Activated CD4-positive, alpha-beta T cell treated with anti-CD3 and anti-CD28 coated beads for 36 hours (primary cell): Measurements from ENCODE around the gene RIMBP2. TPM values are rescaled to one million over a fixed set of nuclear protein-coding genes. Genes with fewer than 3 reads are reported as not detected.
"Not testable (repeated sequence)": the region's sequence is repeated elsewhere in the genome, so short reads cannot be mapped to it uniquely, and the experiment has no call there.

Source experiments
- ATAC-seq: fragments of 200-7000 bp; cut with Tn5 transposase; one replicate; pipeline ENCODE4 v1.10.0; 2021; ENCODE audit warnings: mild to moderate bottlenecking, moderate library complexity
- CTCF ChIA-PET: fragments of 350-600 bp; sonication (Branson Sonifier 250); formaldehyde crosslinking; loops from one replicate; lab custom pipeline; 2021; ENCODE audit warnings: antibody characterized with exemption; lab: Charles Lee
- POLR2A ChIA-PET: fragments of 350-600 bp; sonication (Branson Sonifier 250); formaldehyde crosslinking; loops from one replicate; lab custom pipeline; 2021; ENCODE audit warnings: antibody characterized with exemption, inconsistent platforms; lab: Charles Lee
- DNase-seq: peaks from one replicate; pipeline ENCODE4 v3.0.0-alpha.2; 2020
- H3K27ac Mint-ChIP-seq: one replicate; pipeline ENCODE4 v1.8.0; 2021; ENCODE audit warnings: mixed read lengths
- H3K27me3 Mint-ChIP-seq: one replicate; pipeline ENCODE4 v1.8.0; 2021; ENCODE audit warnings: mixed read lengths
- H3K36me3 Mint-ChIP-seq: one replicate; pipeline ENCODE4 v1.8.0; 2021; ENCODE audit warnings: low read depth, mixed read lengths
- H3K4me1 Mint-ChIP-seq: one replicate; pipeline ENCODE4 v1.8.0; 2021; ENCODE audit warnings: mixed read lengths
- H3K4me3 Mint-ChIP-seq: one replicate; pipeline ENCODE4 v1.8.0; 2021; ENCODE audit warnings: mild to moderate bottlenecking, moderate library complexity, mixed read lengths
- H3K9me3 Mint-ChIP-seq: one replicate; pipeline ENCODE4 v1.8.0; 2021; ENCODE audit warnings: low read depth, mixed read lengths
- intact Hi-C, 2 experiments: fragments of 100-400 bp; cut with DNase I in 1 of 2; cut with micrococcal nuclease in 1 of 2; formaldehyde crosslinking; loops; one replicate each; pipeline versions ENCODE4 v1.14.2 to v1.15.1; 2022 to 2024; cut with DNase I, micrococcal nuclease
- total RNA-seq, 2 experiments: library from RNA; stranded (reverse); gene quantifications; one replicate each; pipeline ENCODE4 v1.2.3, GENCODE V29; 2021

RIMBP2 gene
- not detected for total RNA-seq

DNA sequence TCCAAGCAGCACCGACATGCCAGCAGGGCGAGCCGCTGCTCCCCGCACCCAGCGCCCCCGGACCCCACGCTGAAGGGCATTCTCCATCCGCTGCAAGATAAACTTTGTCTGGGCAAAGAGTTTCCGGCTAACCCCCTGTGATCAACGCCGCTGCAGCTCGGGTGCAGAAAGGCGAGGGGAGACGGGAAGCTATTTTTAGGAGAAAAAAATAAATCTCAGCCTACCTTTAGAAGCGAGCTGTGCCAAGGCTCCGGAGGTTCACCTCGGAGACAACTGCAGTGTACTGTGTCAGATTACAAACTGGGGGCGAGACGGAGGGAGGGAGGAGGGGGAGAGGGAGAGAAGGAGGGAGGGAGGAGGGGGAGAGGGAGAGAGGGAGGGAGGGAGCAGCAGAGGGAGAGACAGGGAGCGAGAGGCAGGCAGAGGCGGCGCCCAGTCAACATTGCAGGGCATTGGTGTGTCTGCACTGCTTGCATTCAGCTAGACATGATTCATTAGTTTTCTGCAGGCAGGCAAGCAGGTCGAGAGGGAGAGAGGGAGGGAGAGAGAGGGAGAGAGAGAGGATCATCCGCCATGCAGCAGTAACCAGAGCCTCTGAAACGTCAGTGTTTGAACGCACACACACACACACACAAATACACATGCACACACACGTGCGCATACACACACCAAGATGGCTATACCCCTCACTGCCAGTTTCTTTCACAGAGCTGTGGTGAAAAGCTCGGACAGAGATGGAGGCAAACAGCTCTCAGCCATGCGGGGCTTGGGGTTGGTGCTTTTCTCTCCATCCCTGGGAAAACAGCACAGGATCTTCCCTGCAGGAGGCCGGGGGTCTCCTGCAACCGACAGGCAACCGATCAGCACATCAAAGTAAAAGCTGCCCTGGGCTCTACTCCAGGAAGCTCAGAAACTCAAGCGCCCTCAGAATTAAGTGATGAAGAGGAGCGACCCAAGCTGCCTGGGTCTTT is at the start of gene RIMBP2:
Gene RIMBP2, minus strand, starts transcription at position 302 of the 971 bp plus-strand sequence. CDS start 237,286 bp downstream, outside the sequence.
- intact Hi-C loops: no loop called here
- Mint-ChIP-seq H3K36me3 (no peaks in the 10 kb centered on the region), H3K27ac (no peak within 1 kb of the TSS), H3K4me3 (no peak within 1 kb of the TSS), H3K4me1 (peaks cover 5% of the 10 kb centered on the region), H3K27me3 (peaks cover 50% of the 10 kb centered on the region), H3K9me3 (no peaks in the 10 kb centered on the region)
- POLR2A ChIA-PET: interaction anchor here (0.9 kb wide), 1 partner anchor 14 kb away, joined by 3 read pairs; no protein-coding TSS in a partner anchor
- CTCF ChIA-PET: no interaction called here
- DNase-seq (no peak), ATAC-seq (no peak)

GRCh38 chr12:130765186-130765659 is 49.1 kb upstream of the RIMBP2 start:
- Mint-ChIP-seq H3K27me3 (peaks cover 13% of the 10 kb centered on the region), H3K4me1 (peaks cover 4% of the 10 kb centered on the region), H3K4me3 (no peak overlapping the region), H3K27ac (no peak overlapping the region), H3K36me3 (no peaks in the 10 kb centered on the region), H3K9me3 (no peaks in the 10 kb centered on the region)
- intact Hi-C loops: loop anchor here in 1 of 2 experiments (1.0 kb wide), 1 partner anchor 32 kb away; no protein-coding TSS in a partner anchor
- POLR2A ChIA-PET: no interaction called here
- CTCF ChIA-PET: interaction anchor here (1.0 kb wide), 1 partner anchor 11 kb away, joined by 5 read pairs; no protein-coding TSS in a partner anchor
- peak; percentile 45 for DNase-seq
- peak; percentile 12 for ATAC-seq

DNA sequence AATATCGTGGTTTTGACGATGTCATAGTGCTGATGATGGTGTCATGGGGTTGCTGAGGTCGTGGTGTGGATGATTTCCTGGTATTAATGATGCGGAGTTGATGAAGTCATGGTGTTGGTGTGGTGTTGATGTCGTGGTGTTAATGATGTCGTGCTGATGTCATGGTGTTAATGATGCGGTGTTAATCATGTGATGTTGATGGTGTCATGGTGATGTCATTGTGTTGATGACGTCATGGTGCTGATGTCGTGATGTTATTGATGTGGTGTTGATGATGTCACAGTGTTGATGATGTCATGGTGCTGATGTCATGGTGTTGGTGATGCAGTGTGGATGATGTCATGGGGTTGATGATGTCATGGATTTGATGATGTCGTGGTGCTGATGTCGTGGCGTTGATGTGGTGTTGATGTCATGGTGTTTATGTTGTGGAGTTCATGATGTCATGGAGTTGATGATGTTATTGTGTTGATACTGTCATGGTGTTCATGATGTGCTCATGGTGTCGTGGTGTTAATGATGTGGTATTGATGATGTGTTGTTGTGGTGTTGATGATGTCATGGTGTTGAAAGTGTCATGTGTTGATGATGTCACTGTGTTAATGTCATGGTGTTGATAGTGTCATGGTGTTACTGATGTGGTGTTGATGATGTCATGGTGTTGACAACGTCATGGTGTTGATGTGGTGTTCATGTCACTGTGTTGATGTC is 48.5 kb upstream of the RIMBP2 start:
- intact Hi-C loops: loop anchor here (1.0 to 5.0 kb wide), 5 partner anchors 33 to 328 kb away; partner anchors contain the start of gene RAN (in 1 of the 2)
- Mint-ChIP-seq H3K4me1 (peaks cover 4% of the 10 kb centered on the region), H3K4me3 (no peak overlapping the region), H3K9me3 (no peaks in the 10 kb centered on the region), H3K27ac (no peak overlapping the region), H3K27me3 (peaks cover 13% of the 10 kb centered on the region), H3K36me3 (no peaks in the 10 kb centered on the region)
- POLR2A ChIA-PET: no interaction called here
- DNase-seq: peak; percentile 83
- peak; percentile 28 for ATAC-seq
- CTCF ChIA-PET: no interaction called here

DNA sequence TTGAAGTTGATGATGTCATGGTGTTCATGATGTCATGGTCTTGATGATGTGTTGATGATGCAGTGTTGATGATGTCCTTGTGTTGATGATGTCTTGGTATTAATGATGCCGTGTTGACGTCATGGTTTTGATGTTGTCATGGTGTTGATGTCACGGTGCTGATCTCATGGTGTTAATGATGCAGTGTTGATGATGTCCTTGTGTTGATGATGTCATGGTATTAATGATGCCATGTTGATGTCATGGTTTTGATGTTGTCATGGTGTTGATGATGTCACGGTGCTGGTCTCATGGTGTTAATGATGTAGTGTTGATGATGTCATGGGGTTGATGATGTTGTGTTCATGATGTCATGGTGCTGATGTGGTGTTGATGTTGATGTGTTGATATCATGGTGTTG is 48.0 kb upstream of the RIMBP2 start:
- ATAC-seq: peak; percentile 14
- DNase-seq: peak; percentile 39
- peaks cover 13% of the 10 kb centered on the region for H3K27me3 Mint-ChIP-seq
- H3K27ac Mint-ChIP-seq: no peak overlapping the region
- intact Hi-C loops: loop anchor here (1.0 to 5.0 kb wide), 4 partner anchors 33 to 328 kb away; partner anchors contain the start of gene RAN (in 1 of the 2)
- no peak overlapping the region for H3K4me3 Mint-ChIP-seq
- H3K9me3 Mint-ChIP-seq: no peaks in the 10 kb centered on the region
- peaks cover 4% of the 10 kb centered on the region for H3K4me1 Mint-ChIP-seq
- CTCF ChIA-PET: interaction anchor here (1.3 to 1.6 kb wide), 2 partner anchors 52 to 54 kb away, joined by 5 to 6 read pairs; no protein-coding TSS in a partner anchor
- POLR2A ChIA-PET: no interaction called here
- H3K36me3 Mint-ChIP-seq: no peaks in the 10 kb centered on the region

DNA sequence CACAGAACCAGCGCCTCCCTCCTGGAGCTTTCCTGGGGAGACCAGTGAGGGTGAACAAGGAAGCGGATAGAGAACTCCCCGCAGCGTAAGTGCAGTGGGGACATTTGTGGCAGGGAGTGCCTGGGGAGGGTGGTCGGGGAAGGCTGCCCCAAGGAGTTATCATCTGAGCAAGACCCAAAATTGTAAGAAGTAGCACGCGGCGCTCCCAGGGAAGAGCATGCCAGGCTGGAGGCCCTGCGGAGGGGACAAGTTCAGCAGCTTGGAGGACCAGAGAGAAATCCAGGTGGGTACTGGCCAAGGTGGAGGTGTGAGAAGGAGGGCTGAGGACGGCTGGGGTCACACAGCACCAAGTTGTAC is 46.2 kb upstream of the RIMBP2 start:
- intact Hi-C loops: loop anchor here (5.0 kb wide), 3 partner anchors 35 to 330 kb away; partner anchors contain the start of gene RAN (in 1 of the 2)
- Mint-ChIP-seq H3K36me3 (no peaks in the 10 kb centered on the region), H3K27ac (no peak overlapping the region), H3K4me3 (peak overlapping the region; percentile 39), H3K27me3 (peaks cover 11% of the 10 kb centered on the region), H3K9me3 (no peaks in the 10 kb centered on the region), H3K4me1 (peaks cover 4% of the 10 kb centered on the region)
- DNase-seq: no peak
- ChIA-PET POLR2A (no interaction called here), CTCF (interaction anchor here (0.6 to 1.7 kb wide), 8 partner anchors 55 to 503 kb away, joined by 3 to 8 read pairs (median 5); no protein-coding TSS in a partner anchor)
- ATAC-seq: no peak

GRCh38 chr12:130761537-130762318 is 45.6 kb upstream of the RIMBP2 start:
- ChIA-PET CTCF (interaction anchor here (0.6 to 1.7 kb wide), 7 partner anchors 56 to 503 kb away, joined by 3 to 8 read pairs (median 5); no protein-coding TSS in a partner anchor), POLR2A (no interaction called here)
- Mint-ChIP-seq H3K4me1 (peaks cover 4% of the 10 kb centered on the region), H3K36me3 (no peaks in the 10 kb centered on the region), H3K27me3 (peaks cover 11% of the 10 kb centered on the region), H3K27ac (no peak overlapping the region), H3K9me3 (no peaks in the 10 kb centered on the region), H3K4me3 (peak overlapping the region; percentile 39)
- DNase-seq: peak; percentile 84
- ATAC-seq: peak; percentile 68
- intact Hi-C loops: loop anchor here (1.0 to 5.0 kb wide), 5 partner anchors 36 to 371 kb away; partner anchors contain the start of gene RAN (in 1 of the 2)

- peaks cover 6% of the 10 kb centered on the region for H3K9me3 Mint-ChIP-seq
- H3K27me3 Mint-ChIP-seq: no peaks in the 10 kb centered on the region
- peaks cover 6% of the 10 kb centered on the region for H3K4me1 Mint-ChIP-seq
- ChIA-PET CTCF (interaction anchor here (0.6 to 0.7 kb wide), 2 partner anchors 133 to 277 kb away, joined by 3 read pairs; no protein-coding TSS in a partner anchor), POLR2A (no interaction called here)
- DNase-seq: no peak
- intact Hi-C loops: no loop called here
- no peak for ATAC-seq
- H3K36me3 Mint-ChIP-seq: peaks cover 5% of the 10 kb centered on the region
- peak overlapping the region; percentile 77 for H3K27ac Mint-ChIP-seq
- H3K4me3 Mint-ChIP-seq: no peak overlapping the region
These were observed 38.3 kb upstream of the RIMBP2 start for GRCh38 chr12:130754234-130754901.

DNA sequence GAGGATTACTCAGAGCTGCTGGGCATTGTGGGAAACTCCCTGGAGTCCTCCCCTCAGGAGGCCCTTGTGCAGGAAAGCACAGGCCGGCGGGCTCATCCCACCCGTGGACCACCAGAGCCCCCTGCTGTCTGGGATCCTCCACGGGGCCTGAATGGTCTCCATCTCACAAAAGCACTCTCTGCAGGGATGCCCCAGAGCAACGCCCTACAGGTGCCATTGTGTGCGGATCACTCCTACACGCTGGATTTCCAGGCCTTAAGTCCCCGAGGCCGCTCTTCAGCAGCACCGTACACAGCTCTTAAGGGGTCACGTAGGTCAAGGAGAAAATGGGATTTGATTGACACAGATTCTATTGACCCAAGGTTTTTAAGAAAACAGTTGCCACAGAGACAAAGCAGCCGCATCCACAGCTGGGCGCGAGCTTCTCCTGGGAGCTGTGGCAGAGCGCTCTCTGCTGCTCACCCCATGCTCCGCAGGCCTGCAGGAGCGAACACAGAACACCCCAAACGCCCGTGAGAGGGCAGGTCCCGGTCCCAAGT is 36.7 kb upstream of the RIMBP2 start:
- Mint-ChIP-seq H3K27me3 (peaks cover 5% of the 10 kb centered on the region), H3K4me3 (no peak overlapping the region), H3K9me3 (peaks cover 6% of the 10 kb centered on the region), H3K36me3 (peaks cover 5% of the 10 kb centered on the region), H3K27ac (no peak overlapping the region), H3K4me1 (peaks cover 11% of the 10 kb centered on the region)
- CTCF ChIA-PET: interaction anchor here (0.6 to 1.0 kb wide), 2 partner anchors 51 to 366 kb away, joined by 3 read pairs; no protein-coding TSS in a partner anchor
- no peak for DNase-seq
- POLR2A ChIA-PET: interaction anchor here (0.7 kb wide), 1 partner anchor 47 kb away, joined by 3 read pairs; no protein-coding TSS in a partner anchor
- intact Hi-C loops: no loop called here
- no peak for ATAC-seq

- CTCF ChIA-PET: interaction anchor here (0.7 to 0.9 kb wide), 3 partner anchors 56 to 74 kb away, joined by 3 read pairs; no protein-coding TSS in a partner anchor
- intact Hi-C loops, H3K27ac Mint-ChIP-seq, ATAC-seq, POLR2A ChIA-PET, H3K27me3 Mint-ChIP-seq, H3K36me3 Mint-ChIP-seq, DNase-seq, H3K9me3 Mint-ChIP-seq, H3K4me3 Mint-ChIP-seq: not testable (repeated sequence)
- H3K4me1 Mint-ChIP-seq: peaks cover 12% of the 10 kb centered on the region
These were observed 35.9 kb upstream of the RIMBP2 start for GRCh38 chr12:130752037-130752436.
